ENCODE results near the gene RPS8. TPM values are rescaled to one million over a fixed set of nuclear protein-coding genes. Genes with fewer than 3 reads are reported as not detected.

RPS8 gene
- total RNA-seq, 1 experiment from 2014 or later = 2,296 TPM

GRCh38 chr1:44730741-44731512 lies 44.4 kb upstream of the RPS8 start, which contains the start of gene RNU5D-1 (continued):
- TF ChIP-seq EGR1 (IDR thresholded peaks at IDR 0.05; ENCODE audit: low read depth) (peak; percentile 51; the same call in 1 of the 2 replicates), SIN3A (IDR thresholded peaks at IDR 0.05; ENCODE audit: low read depth) (peak; percentile 100), RAD21 (IDR thresholded peaks at IDR 0.05; ENCODE audit: low read depth) (peak; percentile 44), YY1 (IDR thresholded peaks at IDR 0.05; ENCODE audit: extremely low read depth, insufficient replicate concordance, low read depth, low read length) (no peak), TCF7L2 (IDR thresholded peaks at IDR 0.05; ENCODE audit: borderline replicate concordance, extremely low read depth, insufficient read depth, insufficient read length) (peak; percentile 8), CTCF (IDR thresholded peaks at IDR 0.05 in 2 of 3, conservative IDR thresholded peaks at IDR 0.05 in 1 of 3; ENCODE audit: borderline replicate concordance in 1 of 3, insufficient read depth in 1 of 3, low read depth in 2 of 3, low read length in 2 of 3) (peak; percentile 47 to 82 (median 75); a peak in 5 of 6 replicates), MAX (IDR thresholded peaks at IDR 0.05) (peak; percentile 60; the same call in 1 of the 2 replicates), POLR2A (IDR thresholded peaks at IDR 0.05; ENCODE audit: borderline replicate concordance, extremely low read depth, insufficient read depth, insufficient read length) (peak; percentile 100), ZNF274 (IDR thresholded peaks at IDR 0.05; ENCODE audit: low read depth, low read length) (no peak), ELF1 (IDR thresholded peaks at IDR 0.05; ENCODE audit: borderline replicate concordance, low read depth) (no peak; the same call in 1 of the 2 replicates)

- Histone ChIP-seq H3K4me2 (ENCODE audit: low read length) (peak overlapping the region; percentile 14; the same call in 1 of the 2 replicates), H3K9me3 (ENCODE audit: control insufficient read depth in 1 of 2, insufficient read depth in 1 of 2, low read depth in 1 of 2, low read length in 2 of 2) (no peaks in the 10 kb centered on the region), H3K79me2 (ENCODE audit: insufficient read depth, low read length) (no peaks in the 10 kb centered on the region), H3K27me3 (ENCODE audit: insufficient read depth, low read length) (no peaks in the 10 kb centered on the region), H3K4me1 (ENCODE audit: control insufficient read depth in 1 of 2, insufficient read depth in 2 of 2, low read length in 2 of 2) (peaks cover 23 to 47% of the 10 kb centered on the region in 2 experiments), H3K36me3 (ENCODE audit: control insufficient read depth in 1 of 2, insufficient read depth in 2 of 2, low read length in 2 of 2) (no peaks in the 10 kb centered on the region), H2AFZ (ENCODE audit: low read depth, low read length, poor library complexity, severe bottlenecking) (no peak overlapping the region), H3K27ac (ENCODE audit: low read depth, low read length) (no peak overlapping the region), H4K20me1 (ENCODE audit: insufficient read depth) (no peaks in the 10 kb centered on the region), H3K4me3 (replicated peaks in 1 of 2; ENCODE audit: low read depth in 1 of 2, low read length in 2 of 2) (no peak overlapping the region), H3K9ac (ENCODE audit: low read length) (no peak overlapping the region), H3K9me2 (ENCODE audit: insufficient read depth) (no peaks in the 10 kb centered on the region)
- TF ChIP-seq CBX3 (IDR thresholded peaks at IDR 0.05; ENCODE audit: low read depth) (no peak), RAD21 (IDR thresholded peaks at IDR 0.05; ENCODE audit: low read depth) (no peak), CEBPB (IDR thresholded peaks at IDR 0.05; ENCODE audit: low read depth) (no peak), EZH2 (IDR thresholded peaks at IDR 0.05) (no peak)
- ChIA-PET RAD21 (ENCODE audit: low non-redundant PET in 1 of 2, low total read pairs in 2 of 2, uncharacterized antibody in 2 of 2, unreplicated experiment in 2 of 2) (no interaction called here), CTCF (no interaction called here), POLR2A (interaction anchor here (1.7 to 5.9 kb wide), 4 partner anchors 10 to 85 kb away, joined by 6 to 461 read pairs (median 55); partner anchors contain the start of gene RPS8)
- no peak for DNase-seq (ENCODE audit: low read depth, low spot score)
- BruUV-seq (replicated peaks) = no TSS peak
- ATAC-seq = no peak
- intact Hi-C loops (cut with micrococcal nuclease) = loop anchor here (5.0 kb wide), 3 partner anchors 279 to 759 kb away; partner anchors contain the start of genes HECTD3, TESK2 and UROD
Measured at GRCh38 chr1:44733365-44733764, 42.0 kb upstream of the RPS8 start.

All from HCT116 (cell line).